ENCODE measurements around the gene GNAI2.
"Not testable (repeated sequence)": the region's sequence is repeated elsewhere in the genome, so short reads cannot be mapped to it uniquely, and the experiment has no call there.

Gene GNAI2

DNA sequence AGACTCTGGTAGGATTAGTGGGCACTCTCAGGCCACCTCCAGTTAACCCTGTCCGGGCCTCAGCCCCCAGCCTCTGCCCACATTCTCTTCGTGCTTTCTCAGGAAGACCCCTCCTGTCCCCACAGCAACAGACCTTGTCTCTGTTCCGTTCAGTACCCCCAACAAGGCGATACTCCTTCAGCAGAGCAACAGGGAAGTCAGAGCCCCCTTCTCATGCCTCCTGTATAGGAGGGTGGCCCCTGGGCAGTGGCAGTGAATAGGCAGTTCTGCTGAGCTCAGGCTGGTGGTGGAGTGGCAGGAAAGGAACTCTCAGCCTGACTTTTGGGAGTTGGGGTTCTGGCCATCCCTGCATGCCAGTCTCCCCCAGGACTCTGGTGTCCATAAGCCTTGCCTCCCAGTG, 33.5 kb downstream of the GNAI2 start:
- FAIRE-seq (no peak), DNase-seq (ENCODE audit: insufficient read length, low spot score) (no peak)
- TF ChIP-seq, protein P1, sequence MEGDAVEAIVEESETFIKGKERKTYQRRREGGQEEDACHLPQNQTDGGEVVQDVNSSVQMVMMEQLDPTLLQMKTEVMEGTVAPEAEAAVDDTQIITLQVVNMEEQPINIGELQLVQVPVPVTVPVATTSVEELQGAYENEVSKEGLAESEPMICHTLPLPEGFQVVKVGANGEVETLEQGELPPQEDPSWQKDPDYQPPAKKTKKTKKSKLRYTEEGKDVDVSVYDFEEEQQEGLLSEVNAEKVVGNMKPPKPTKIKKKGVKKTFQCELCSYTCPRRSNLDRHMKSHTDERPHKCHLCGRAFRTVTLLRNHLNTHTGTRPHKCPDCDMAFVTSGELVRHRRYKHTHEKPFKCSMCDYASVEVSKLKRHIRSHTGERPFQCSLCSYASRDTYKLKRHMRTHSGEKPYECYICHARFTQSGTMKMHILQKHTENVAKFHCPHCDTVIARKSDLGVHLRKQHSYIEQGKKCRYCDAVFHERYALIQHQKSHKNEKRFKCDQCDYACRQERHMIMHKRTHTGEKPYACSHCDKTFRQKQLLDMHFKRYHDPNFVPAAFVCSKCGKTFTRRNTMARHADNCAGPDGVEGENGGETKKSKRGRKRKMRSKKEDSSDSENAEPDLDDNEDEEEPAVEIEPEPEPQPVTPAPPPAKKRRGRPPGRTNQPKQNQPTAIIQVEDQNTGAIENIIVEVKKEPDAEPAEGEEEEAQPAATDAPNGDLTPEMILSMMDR (IDR thresholded peaks at IDR 0.05; ENCODE audit: insufficient read depth, missing control alignments) = no peak

DNA sequence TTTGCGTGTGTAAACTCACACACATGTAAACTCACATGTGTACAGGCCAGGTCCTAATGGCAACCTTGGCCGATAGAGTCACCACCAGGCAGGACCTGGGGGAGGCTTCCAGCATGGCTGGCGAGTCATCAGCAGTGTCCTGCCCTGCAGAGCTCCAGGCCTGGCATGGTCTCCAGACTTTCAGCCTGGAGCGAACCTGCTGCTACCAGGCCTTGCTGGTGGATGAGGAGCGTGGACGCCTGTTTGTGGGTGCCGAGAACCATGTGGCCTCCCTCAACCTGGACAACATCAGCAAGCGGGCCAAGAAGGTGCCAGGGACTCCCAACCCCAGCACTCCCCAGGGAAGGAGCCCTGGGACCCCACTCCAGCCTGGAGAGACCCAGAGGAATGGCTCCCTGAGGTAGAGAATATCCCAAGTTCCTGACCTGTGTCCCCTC, 34.0 kb downstream of the GNAI2 start:
- TF ChIP-seq, protein P1 (IDR thresholded peaks at IDR 0.05; ENCODE audit: insufficient read depth, missing control alignments) = no peak
- no peak for FAIRE-seq
- no peak for DNase-seq (ENCODE audit: insufficient read length, low spot score)

DNA sequence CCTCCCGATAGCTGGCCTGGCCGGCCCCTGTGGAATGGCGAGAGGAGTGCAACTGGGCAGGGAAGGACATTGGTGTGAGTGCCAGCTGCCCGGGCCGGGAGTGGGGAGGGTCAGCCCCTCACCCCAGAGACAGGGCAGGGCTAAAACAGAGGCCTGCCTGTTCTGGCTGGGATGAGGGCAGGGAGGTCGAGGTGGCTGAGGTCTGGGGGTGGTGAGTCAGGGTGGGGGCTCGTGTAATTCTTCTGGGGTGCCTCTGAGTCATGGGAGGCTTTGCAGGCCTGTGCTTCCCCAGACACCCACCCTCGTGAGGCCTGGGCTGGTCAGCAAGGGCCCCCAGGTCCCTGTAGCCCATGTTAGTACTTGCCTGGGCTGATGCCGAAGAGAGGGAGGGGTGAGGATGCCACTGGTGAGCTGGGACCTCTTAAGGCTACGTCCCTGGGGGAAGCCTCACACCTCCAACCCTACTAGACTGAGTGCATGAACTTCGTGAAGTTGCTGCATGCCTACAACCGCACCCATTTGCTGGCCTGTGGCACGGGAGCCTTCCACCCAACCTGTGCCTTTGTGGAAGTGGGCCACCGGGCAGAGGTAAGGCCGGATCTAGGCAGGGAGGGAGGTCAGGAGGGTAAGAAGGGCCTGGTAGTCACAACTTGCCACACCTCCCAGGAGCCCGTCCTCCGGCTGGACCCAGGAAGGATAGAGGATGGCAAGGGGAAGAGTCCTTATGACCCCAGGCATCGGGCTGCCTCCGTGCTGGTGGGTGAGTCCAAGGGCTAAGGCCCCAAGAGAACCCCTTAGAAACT, 34.6 kb downstream of the GNAI2 start:
- FAIRE-seq (no peak), DNase-seq (ENCODE audit: insufficient read length, low spot score) (no peak)
- TF ChIP-seq, protein P1 (IDR thresholded peaks at IDR 0.05; ENCODE audit: insufficient read depth, missing control alignments) = no peak

DNA sequence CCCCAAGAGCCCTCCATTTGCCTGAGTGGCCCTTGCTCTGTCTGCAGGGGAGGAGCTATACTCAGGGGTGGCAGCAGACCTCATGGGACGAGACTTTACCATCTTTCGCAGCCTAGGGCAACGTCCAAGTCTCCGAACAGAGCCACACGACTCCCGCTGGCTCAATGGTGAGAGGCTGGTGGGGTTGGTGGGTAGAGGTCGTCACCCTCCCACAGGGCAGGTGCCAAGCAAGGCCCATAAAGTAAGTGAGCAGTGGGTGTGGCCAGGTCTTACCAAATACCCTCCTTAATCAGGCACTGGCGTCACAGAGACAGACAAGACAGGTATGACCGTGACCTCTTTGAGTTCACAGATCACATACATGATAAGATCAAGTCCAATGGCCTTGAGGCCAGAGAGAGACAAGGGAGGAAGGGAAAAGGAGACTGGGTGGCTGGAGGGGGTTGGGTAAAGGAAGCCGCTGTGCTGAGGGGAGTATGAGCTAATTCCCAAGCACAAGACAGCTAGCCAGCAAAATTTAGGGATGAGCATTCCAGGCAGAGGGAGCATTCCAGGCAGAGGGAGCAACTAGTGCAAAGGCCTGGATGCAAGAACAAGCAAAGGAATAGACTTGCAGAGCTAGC, 35.4 kb downstream of the GNAI2 start:
- no peak for FAIRE-seq
- TF ChIP-seq, protein P1 (IDR thresholded peaks at IDR 0.05; ENCODE audit: insufficient read depth, missing control alignments) = no peak
- no peak for DNase-seq (ENCODE audit: insufficient read length, low spot score)

DNA sequence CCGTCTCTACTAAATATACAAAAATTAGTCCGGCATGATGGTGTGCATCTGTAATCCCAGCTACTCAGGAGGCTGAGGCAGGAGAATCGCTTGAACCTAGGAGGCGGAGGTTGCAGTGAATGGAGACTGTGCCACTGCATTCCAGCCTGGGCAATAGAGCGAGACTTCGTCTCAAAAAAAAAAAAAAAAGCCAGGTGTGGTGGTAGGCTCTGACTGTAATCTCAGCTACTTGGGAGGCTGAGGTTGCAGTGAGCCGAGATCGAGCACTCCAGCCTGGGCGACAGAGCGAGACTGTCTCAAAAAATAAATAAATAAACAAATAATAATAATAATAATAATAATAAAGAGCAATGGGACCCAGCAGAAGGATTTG, 36.5 kb downstream of the GNAI2 start:
- not testable (repeated sequence) for DNase-seq (ENCODE audit: insufficient read length, low spot score); FAIRE-seq

DNA sequence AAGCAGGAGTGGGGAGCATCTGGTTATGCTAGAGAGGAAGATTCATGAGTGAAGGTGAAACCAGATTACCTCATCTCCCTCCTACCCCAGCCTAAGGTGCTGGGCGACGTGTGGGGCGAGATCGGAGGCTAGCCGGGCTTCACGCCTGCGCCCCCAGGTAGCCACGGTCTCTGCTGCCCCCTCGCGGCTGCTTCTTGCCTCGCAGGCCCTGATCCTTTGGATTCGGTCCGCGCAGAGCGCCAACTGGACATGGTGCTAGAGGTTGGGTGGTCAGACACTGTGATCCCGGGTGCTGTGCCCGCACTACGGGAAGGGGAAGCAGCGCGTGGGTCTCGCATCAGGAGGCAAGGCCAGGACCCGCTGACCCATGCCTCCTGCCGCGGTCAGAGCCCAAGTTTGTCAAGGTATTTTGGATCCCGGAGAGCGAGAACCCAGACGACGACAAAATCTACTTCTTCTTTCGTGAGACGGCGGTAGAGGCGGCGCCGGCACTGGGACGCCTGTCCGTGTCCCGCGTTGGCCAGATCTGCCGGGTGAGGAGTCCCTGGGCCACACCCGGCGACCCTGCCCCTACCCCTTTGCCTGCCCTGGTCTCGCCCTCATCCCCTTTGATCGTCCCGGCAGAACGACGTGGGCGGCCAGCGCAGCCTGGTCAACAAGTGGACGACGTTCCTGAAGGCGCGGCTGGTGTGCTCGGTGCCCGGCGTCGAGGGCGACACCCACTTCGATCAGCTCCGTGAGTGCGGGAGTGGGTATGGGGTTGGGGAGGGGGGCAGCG, 37.1 kb downstream of the GNAI2 start:
- FAIRE-seq = no peak
- peak; percentile 99 for DNase-seq (ENCODE audit: insufficient read length, low spot score)
- TF ChIP-seq, protein P1 (IDR thresholded peaks at IDR 0.05; ENCODE audit: insufficient read depth, missing control alignments) = peak; percentile 89

DNA sequence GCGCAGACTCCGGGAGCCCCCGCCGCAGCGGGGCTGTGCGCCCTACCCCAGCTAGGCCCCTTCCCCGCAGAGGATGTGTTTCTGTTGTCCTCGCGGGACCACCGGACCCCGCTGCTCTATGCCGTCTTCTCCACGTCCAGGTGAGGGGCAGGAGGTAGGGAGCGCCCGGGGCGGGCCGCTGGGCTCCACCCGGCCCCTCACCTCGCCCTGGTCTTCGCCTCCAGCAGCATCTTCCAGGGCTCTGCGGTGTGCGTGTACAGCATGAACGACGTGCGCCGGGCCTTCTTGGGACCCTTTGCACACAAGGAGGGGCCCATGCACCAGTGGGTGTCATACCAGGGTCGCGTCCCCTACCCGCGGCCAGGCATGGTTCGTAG, 37.7 kb downstream of the GNAI2 start:
- FAIRE-seq (no peak), DNase-seq (ENCODE audit: insufficient read length, low spot score) (no peak)
- TF ChIP-seq, protein P1 (IDR thresholded peaks at IDR 0.05; ENCODE audit: insufficient read depth, missing control alignments) = no peak

Data from D721Med (cell line).